HG03520 (cell line): ENCODE results near the gene COL23A1.
A peak's percentile ranks its signal among the peaks of the same experiment; 100 is the strongest.

ENCODE experiments used
- ATAC-seq: cut with Tn5 transposase; IDR thresholded peaks from one replicate; pipeline ENCODE4 v1.9.1; 2021; ENCODE audit warnings: mild to moderate bottlenecking, moderate library complexity; ENCODE audit not compliant: unreplicated experiment

Gene COL23A1

DNA sequence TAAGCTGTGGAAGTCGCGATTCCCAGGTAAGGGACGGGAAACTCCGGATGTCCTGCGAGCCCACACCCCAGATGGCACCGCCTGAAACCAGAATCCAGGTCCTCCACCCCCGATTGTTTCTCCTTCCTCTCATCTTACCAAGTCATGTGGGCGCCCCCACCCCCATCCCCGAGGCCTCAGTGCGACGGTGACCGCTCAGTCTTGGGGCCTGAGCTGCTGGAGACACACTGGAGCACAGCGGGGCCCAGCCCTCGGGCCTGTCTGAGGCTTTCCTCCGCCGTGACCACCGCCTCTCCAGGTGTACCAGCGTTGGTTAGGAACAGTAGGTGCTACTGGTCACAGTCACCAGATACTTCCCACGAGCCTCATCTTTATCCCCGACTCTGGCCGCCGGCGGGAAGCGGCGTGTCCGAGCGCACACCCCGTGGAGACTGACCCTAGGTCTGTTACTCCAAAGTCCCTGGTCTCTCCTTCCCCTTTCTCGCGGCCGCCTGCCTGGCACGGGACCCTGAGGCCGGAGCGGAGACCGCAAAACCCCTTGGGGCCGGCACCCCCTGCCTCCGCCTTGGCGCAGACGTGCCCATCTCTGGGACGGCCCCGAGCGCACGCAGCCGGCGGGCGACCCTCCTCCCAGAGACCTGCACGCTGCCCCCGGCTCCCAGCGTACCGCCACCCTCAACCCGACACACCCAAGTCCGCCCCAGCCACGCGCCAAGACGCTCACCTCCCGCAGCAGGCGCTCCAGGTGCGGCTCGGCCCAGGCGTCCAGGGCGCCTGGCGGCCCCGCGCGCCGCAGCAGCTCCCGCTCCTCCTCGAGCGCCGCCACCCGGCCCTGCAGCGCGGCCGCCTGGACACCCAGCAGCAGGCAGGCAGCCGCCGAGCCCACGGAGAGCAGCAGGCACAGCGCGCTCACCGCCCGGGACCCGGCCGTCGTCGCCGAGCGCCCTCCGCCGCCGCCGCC is 733 bp downstream of the COL23A1 start:
- no peak for ATAC-seq

DNA sequence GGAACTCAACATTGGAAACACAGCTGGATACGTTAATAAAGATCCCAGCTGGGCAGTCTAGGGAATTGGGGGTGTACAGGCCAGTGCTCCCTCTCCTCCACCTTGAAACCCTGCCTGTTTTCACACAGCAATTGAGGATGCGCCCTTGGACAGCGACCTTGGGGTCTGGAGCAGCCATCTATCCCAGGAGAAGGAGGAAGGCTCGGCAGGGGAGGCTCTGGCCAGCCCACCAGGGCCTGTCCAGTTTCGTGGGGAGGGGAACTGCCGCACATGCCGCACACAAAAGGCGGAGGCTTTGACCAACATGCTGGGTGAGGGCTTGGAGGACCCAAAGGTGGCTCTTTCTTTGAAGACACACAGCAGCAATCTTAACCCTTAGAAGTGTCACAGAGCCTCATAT is 1.4 kb downstream of the COL23A1 start:
- ATAC-seq, result no peak

- ATAC-seq, result no peak
These were observed 2.2 kb downstream of the COL23A1 start for GRCh38 chr5:178587763-178588611.

DNA sequence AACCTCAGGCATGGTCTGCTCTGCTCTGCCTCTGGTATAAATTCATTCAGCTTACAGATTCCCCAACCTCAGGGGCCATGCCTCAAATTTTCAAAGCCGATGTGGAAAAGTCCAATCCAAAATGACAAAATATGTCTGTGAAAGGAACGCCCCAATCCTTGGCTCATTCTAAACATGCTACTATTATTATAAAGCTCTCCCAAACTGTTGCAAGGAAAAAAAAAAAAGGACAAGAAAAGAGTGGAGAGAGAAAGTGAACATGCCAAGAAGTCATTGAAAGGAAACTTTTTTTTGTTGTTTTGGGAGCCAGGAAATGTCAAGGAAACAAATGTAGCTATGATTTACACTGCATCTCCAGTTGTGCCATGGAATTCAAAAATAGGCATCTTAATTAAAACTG is 3.8 kb downstream of the COL23A1 start:
- ATAC-seq, result no peak

GRCh38 chr5:178585421-178585820 is 4.8 kb downstream of the COL23A1 start:
- ATAC-seq, result peak; percentile 67

DNA sequence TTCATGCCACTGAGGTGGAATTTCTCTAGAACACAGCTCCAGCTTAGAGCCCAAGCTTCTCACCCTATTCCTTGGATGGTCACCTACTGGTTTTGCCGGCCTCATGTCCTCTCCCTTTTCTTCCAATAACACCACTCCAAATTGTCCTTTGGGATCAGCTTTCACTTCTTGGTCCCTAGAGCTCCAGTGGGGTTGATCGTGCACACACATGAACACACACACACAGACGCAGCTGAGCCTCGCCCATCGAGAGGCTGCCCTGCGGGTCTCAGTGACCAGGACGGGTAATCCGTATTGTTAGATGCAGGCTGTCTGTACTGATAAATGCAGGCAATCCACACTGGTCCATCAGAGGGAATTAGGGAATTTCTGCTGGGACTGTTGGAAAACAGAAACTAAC is 6.9 kb downstream of the COL23A1 start:
- ATAC-seq, result no peak

- no peak for ATAC-seq
These were observed 7.9 kb downstream of the COL23A1 start for GRCh38 chr5:178582291-178582690.

- no peak for ATAC-seq
These were observed 8.6 kb downstream of the COL23A1 start for GRCh38 chr5:178581621-178582020.

- no peak for ATAC-seq
These were observed 9.8 kb downstream of the COL23A1 start for GRCh38 chr5:178580271-178580955.

DNA sequence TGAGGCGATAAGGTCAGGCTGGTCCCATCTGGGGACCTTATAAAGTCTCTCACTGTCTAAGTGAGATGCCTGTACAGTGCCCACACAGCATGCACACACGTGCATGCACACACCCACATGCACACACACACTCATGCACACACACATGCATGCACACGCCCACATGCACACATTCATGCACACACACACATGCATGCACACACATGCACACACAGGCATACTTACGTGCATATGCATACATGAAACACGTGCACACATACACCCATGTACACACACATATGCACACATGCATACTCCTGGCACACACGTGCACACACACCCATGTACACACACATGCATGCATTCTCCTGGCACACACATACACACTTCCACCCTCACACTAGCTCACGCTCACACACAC is 12.2 kb downstream of the COL23A1 start:
- ATAC-seq, result no peak

GRCh38 chr5:178577376-178577839 is 12.8 kb downstream of the COL23A1 start:
- no peak for ATAC-seq

- no peak for ATAC-seq
These were observed 13.4 kb downstream of the COL23A1 start for GRCh38 chr5:178576591-178577351.

- no peak for ATAC-seq
These were observed 17.0 kb downstream of the COL23A1 start for GRCh38 chr5:178573216-178573615.

DNA sequence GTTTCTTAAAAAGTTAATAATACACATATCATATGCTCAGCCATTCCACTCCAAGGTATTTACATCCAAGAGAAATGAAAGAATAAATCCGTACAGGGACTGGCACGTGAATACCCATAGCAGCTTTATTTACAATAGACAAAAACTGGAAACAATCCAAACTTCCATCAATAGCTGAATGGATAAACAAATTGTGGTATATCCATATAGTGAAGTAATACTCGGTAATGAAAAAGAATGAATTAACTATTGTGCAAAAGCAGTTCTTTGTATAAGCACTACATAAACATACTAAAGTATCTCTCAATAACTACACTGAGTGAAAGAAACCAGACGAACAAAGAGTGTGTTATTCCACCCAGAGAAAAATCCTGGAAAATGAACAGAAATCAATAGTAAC is 17.6 kb downstream of the COL23A1 start:
- no peak for ATAC-seq

DNA sequence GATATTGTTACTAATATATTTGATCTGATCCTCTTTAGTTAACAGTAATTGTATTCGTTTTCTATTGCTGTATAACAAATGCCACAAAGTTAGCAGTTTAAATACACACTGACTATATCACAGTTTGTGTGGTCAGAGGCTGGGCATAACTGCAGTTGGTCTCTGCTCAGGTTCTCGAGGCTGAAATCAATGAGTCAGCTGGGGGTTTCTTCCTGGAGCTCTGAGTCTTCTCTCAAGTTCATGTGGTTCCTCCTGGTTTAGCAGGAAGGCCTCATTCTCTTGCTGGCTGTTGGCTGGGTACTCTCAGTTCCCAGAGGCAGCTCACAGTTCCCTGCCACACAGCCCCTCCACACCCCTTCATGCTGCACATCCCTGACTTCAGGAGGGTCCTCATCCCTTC is 20.7 kb downstream of the COL23A1 start:
- ATAC-seq, result no peak

GRCh38 chr5:178564811-178565550 is 25.2 kb downstream of the COL23A1 start:
- ATAC-seq, result no peak

DNA sequence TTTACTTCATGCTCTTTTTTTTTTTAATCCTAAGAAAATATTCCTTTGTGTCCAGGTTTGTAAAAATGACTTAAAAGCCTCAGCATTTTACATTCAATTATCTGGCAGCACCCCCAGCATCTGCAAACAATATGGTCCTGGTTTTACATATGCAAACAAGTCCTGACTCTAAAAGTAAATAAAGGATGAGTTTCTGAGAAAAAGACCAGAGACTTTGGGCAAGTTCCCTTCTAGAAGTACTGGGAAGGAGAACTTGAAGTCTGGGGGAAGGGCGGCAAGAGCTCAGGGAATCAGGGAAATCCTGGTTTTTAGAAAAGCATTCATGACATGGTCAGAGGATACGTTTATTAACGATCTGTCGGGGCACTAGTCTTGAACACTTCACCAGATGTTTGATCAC is 25.8 kb downstream of the COL23A1 start:
- ATAC-seq, result no peak

DNA sequence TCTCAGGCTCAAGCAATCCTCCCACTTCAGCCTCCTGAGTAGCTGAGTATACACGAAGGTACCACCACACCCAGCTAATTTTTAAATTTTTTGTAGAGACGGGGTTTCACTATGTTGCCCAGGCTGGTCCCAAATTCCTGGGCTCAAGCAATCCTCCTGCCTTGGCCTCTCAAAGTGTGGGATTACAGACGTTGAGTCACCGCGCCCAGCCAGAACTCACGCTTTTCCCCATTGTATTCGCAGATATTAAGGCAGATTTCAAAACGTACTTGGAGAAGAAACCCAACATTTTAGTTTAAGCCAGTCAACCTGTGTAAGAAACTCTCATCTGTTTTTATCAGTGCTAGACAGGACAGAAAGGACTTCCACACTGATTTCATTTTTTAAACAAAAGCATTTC is 26.6 kb downstream of the COL23A1 start:
- no peak for ATAC-seq

DNA sequence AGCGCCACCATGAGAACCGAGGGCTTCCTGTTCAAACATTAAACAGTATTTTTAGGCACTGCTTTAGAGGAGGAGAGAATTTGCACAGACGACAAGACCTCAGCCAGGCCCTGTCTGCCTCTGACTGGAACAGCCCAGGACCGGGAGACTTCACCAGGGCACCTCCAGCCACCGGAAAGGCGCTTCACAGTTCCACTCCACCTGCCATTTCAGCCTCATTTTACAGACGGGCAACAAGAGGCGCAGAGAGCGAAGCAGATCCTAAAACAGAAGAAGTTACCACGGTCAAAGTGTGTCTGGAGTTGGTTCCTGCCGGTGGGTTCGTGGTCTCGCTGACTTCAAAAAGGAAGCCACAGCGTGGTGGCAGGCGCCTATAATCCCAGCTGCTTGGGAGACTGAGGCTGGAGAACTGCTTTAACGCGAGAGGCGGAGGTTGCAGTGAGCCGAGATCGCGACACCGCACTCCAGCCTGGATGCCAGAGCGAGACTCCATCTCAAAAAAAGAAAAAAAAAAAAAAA is 28.4 kb downstream of the COL23A1 start:
- ATAC-seq, result no peak
